Measurements from ENCODE around the gene ACTL10. TPM values are rescaled to one million over a fixed set of nuclear protein-coding genes. Genes with fewer than 3 reads are reported as not detected.
A peak's percentile ranks its signal among the peaks of the same experiment; 100 is the strongest.

ACTL10 gene
- total RNA-seq, 1 donor: 2.2 TPM

GRCh38 chr20:33673410-33674293 lies 6.9 kb downstream of the ACTL10 start:
- H3K4me1 ChIP-seq (ENCODE audit: insufficient read depth, low read length): peaks cover 26% of the 10 kb centered on the region
- H3K4me2 ChIP-seq (ENCODE audit: insufficient read depth, low read length): peak overlapping the region; percentile 86
- H4K20me1 ChIP-seq (ENCODE audit: insufficient read depth, low read length): peaks cover 9% of the 10 kb centered on the region
- H3K9me3 ChIP-seq (ENCODE audit: low read depth, low read length): no peaks in the 10 kb centered on the region
- peaks cover 5% of the 10 kb centered on the region for H3K79me2 ChIP-seq (ENCODE audit: insufficient read depth, low read length)
- H3K27me3 ChIP-seq (ENCODE audit: insufficient read depth, low read length): no peaks in the 10 kb centered on the region
- DNase-seq (ENCODE audit: insufficient read length, low spot score, missing footprints): peak; percentile 97
- peaks cover 19% of the 10 kb centered on the region for H3K36me3 ChIP-seq (ENCODE audit: insufficient read depth, low read length)
- peak overlapping the region; percentile 84 for H2AFZ ChIP-seq (ENCODE audit: low read length)
- no peak for TF ChIP-seq CTCF (IDR thresholded peaks at IDR 0.05; ENCODE audit: extremely low read depth, low read depth, low read length)
- H3K4me3 ChIP-seq (ENCODE audit: insufficient read depth, low read length): peak overlapping the region; percentile 74
- peak overlapping the region; percentile 23 for H3K27ac ChIP-seq (ENCODE audit: low read depth, low read length)

GRCh38 chr20:33674294-33675135 lies 7.8 kb downstream of the ACTL10 start, which contains the start of gene NECAB3:
NECAB3 (minus strand) TSS chr20:33674428; CDS start chr20:33674352, 76 bp downstream.
- peak within 1 kb of the TSS; percentile 74 for H3K4me3 ChIP-seq (ENCODE audit: insufficient read depth, low read length)
- peaks cover 19% of the 10 kb centered on the region for H3K36me3 ChIP-seq (ENCODE audit: insufficient read depth, low read length)
- no peaks in the 10 kb centered on the region for H3K9me3 ChIP-seq (ENCODE audit: low read depth, low read length)
- H3K27ac ChIP-seq (ENCODE audit: low read depth, low read length): peak within 1 kb of the TSS; percentile 70
- H3K4me2 ChIP-seq (ENCODE audit: insufficient read depth, low read length): peak within 1 kb of the TSS; percentile 92
- peaks cover 9% of the 10 kb centered on the region for H4K20me1 ChIP-seq (ENCODE audit: insufficient read depth, low read length)
- peak within 1 kb of the TSS; percentile 92 for H2AFZ ChIP-seq (ENCODE audit: low read length)
- peaks cover 5% of the 10 kb centered on the region for H3K79me2 ChIP-seq (ENCODE audit: insufficient read depth, low read length)
- no peaks in the 10 kb centered on the region for H3K27me3 ChIP-seq (ENCODE audit: insufficient read depth, low read length)
- H3K4me1 ChIP-seq (ENCODE audit: insufficient read depth, low read length): peaks cover 26% of the 10 kb centered on the region
- TF ChIP-seq CTCF (IDR thresholded peaks at IDR 0.05; ENCODE audit: extremely low read depth, low read depth, low read length): no peak
- DNase-seq (ENCODE audit: insufficient read length, low spot score, missing footprints): peak; percentile 99

- Histone ChIP-seq H3K27ac (ENCODE audit: low read depth, low read length) (peak overlapping the region; percentile 70), H3K4me2 (ENCODE audit: insufficient read depth, low read length) (peak overlapping the region; percentile 92), H3K4me1 (ENCODE audit: insufficient read depth, low read length) (peaks cover 28% of the 10 kb centered on the region), H3K36me3 (ENCODE audit: insufficient read depth, low read length) (peaks cover 17% of the 10 kb centered on the region), H3K9me3 (ENCODE audit: low read depth, low read length) (no peaks in the 10 kb centered on the region), H4K20me1 (ENCODE audit: insufficient read depth, low read length) (peaks cover 13% of the 10 kb centered on the region), H2AFZ (ENCODE audit: low read length) (peak overlapping the region; percentile 92), H3K4me3 (ENCODE audit: insufficient read depth, low read length) (peak overlapping the region; percentile 74), H3K27me3 (ENCODE audit: insufficient read depth, low read length) (no peaks in the 10 kb centered on the region), H3K79me2 (ENCODE audit: insufficient read depth, low read length) (peaks cover 5% of the 10 kb centered on the region)
- TF ChIP-seq CTCF (IDR thresholded peaks at IDR 0.05; ENCODE audit: extremely low read depth, low read depth, low read length): no peak
- peak; percentile 93 for DNase-seq (ENCODE audit: insufficient read length, low spot score, missing footprints)
Measured at GRCh38 chr20:33675136-33675959, 8.6 kb downstream of the ACTL10 start.
